Measurements from ENCODE around the gene MID2.

DNA sequence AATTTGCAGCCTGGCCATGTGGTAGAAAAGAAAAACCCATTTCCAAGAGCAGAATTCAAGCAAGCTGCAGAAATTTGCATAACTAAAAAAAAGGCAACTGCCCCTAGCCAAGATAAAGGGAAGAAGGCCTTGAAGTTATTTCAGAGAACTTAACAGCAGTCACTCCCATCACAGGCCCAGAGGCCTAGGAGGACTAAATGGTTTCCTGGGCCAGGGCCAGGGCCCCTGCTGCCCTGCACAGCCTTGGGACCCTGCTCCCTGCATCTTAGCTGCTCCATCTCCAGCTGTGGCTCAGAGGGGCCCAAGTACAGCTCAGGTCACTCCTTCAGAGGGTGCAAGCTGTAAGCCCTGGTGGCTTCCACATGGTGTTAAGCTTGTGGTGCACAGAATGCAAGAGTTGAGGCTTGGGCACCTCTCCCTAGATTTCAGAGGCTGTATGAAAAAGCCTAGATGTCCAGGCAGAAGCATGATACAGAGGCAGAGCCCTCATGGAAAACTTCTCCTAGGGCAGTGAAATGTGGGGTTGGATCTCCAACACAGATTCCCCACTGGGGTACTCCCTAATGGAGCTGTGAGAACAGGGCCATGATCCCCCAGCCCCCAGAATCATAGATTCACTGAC lies 6.7 kb upstream of the MID2 start:
- TF ChIP-seq POLR2AphosphoS5 (IDR thresholded peaks at IDR 0.05; ENCODE audit: low read depth, low read length) (no peak), POLR2A (IDR thresholded peaks at IDR 0.05; ENCODE audit: low read depth, low read length) (no peak)
